HG02642 (cell line): Measurements from ENCODE around the gene SRC.

Source experiments
- ATAC-seq: cut with Tn5 transposase; IDR thresholded peaks from one replicate; pipeline ENCODE4 v1.9.1; 2021; ENCODE audit warnings: mild to moderate bottlenecking; ENCODE audit not compliant: unreplicated experiment, poor library complexity

Gene SRC

DNA sequence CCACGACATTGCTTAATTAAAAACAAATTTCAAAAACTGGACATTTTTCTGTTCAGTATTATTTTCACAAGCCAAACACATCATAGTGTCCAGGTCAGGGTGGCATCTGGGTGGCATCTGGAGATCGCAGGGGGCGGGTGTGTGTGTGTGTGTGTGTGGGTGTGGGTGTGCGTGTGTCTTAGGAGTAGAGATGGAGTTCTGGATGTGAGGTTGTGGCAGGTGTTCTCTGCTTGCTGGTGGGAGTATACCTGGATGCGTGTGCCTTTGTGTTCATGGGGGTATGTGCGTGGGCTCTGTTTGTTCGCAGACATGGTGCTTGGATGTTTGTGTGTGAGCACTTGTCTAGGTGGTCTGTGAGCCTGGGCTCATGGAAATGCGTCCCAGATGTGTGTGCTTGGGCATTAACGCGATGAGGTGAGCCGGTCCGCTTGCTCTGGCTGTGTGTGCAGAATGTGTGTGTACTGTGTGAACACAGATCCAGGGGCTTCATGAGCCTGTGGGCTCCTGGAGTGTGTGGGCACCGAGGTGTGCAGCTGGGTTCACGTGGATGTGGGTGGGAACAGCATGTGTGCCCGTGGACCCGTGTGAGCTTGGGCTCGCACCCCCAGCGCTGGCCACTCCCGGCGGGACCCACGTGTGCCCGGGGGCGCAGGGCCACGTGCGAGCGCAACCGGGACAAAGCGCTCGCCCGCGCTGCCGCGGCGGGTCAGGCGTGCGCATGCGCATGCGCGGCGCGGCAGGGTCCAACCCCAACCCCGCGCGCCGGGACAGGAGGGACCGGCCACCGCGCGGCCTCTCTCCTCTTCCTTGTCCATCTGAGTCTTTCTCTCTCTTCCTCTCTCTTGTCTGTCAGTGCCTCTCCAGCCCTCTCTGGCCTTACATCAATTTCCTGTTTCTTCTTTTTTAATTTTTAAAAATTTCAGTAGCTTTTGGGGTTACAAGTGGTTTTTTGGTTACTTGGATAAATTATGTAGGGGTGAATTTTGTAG is 60.4 kb downstream of the SRC start:
- no peak for ATAC-seq

DNA sequence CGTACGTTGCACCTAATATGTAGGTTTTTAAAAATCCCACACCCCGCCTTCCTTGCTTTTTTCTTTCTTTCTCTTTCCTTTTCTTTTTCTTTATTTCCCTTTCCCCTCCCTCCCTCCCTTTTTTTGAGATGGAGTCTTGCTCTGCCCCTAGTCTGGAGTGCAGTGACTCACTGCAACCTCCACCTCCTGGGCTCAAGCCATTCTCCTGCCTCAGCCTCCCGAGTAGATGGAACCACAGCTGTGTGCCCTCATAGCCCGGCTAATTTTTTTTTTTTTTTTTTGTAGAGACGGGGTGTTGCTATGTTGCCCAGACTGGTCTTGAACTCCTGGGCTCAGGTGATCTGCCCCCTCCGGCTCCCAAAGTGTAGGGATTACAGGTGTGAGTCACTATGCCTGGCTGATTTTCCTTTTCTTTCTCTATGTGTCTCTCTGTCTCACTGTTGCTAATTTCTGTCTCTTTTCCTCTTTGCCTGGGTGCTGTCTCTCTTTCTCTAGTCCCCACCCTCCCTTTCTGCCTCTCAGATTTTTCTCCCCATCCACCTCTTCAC is 61.2 kb downstream of the SRC start:
- ATAC-seq, result no peak

DNA sequence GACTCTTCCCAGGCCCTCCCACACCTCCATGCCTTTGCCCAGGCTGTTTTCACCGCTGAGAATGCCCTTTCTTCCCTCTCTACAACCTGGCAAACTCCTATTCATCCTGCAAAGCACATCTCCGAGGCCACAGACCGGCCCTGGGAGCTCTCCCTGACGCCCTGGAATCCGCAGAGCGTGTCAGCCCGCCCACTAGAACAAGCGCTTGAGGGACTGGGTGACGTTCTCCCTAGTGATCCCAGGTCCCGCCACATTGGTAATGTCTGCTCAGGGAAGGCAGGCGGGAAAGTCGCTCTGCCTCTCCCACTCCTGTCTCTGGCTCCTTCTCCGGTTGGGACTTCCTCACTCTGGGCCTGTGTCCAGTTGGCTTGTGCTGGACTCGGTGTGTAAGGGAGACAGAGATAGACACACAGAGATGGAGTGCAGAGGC is 61.6 kb downstream of the SRC start:
- ATAC-seq, result no peak

DNA sequence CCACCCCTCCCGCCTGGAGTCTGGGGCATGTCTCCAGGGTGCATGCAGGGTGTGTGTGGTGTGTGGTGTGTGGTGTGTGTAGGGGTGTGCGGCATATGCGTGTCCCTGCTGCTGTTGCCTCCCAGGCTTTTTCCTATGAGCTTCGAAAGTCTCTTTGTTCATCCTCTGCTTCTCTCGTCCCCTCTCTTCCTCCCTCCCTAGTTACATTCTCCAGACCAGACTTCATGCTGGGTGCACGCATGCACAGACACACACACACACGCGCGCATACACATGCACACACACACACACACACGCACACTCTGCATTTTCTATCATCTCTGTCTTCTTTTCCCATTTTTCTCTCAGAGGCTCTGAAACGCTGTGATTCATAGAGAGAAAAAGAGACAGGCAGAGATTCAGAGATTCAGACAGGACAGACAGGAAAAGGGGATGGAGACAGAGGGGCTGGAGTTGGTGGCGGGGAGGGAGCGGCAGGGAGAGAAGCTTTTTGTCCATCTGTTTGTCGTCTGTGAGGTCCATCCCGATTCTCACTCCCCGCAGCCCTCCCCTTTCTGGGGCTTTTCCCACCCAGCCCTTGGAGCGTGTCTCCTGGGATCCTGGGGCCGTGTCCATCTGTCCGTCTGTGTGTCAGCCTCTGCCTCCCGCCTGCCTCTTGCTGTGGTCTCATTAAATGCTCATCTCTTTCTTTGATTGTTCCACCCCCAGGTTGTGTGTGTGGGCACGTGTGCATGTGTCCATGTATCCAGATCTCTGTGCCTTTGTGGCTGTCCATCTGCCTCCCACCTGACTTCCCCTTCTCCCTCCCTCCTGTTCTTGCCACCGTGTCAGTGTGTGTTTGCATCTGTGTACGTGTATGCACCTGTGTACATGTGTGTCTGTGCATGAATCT is 62.6 kb downstream of the SRC start:
- no peak for ATAC-seq

DNA sequence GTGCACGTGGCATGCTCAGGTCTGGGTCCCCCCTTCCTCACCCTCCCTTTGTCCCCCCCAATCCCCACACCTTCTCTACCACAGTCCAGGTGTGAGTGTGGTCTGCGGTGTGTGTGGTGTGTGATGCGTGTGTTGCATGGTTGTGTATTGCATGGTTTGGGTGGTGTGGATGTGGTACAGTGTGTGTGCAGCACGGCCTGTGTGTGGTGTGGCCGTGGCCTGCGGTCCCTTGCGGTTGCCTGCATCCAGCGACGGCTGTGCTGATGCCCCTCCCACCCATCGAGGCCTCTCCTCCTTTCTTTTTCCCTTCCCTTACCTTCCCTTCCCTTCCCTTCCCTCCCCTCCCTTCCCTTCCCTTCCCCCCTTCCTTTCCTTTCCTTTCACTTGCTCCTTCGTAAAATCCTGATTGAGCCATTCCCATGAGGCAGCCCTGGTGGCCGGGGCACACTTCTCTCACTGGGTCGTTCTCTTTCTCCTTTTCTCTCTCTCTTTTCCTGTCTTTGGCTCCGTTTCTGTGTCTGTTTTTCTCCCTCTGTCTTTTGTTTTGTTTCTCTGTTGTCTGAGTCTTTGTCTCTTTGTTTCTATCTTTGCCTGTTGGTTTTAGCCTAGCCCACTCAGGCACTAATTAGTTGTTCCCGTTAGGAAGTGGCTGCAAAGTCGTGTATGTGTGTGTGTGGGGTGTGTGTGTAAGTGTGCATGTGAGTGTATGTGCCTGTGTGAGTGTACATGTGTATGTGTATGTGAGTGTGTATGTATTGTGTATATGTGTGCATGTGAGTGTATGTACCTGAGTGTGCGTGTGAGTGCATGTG is 65.7 kb downstream of the SRC start:
- no peak for ATAC-seq

DNA sequence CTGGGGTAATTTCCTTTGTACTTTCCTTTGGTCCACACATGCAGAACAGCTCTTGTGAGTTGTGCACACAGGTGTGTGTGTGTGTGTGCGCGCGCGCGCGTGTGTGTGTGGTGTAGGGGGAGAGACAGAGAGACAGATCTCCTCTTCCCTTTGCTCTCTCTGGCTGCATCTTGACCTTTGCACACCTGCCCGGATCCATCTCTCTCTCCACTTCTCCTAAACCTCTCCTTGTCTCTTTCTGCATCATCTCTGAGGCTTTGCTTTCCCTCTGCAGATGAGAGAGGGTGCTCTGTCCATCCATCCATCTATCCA is 67.0 kb downstream of the SRC start:
- no peak for ATAC-seq

DNA sequence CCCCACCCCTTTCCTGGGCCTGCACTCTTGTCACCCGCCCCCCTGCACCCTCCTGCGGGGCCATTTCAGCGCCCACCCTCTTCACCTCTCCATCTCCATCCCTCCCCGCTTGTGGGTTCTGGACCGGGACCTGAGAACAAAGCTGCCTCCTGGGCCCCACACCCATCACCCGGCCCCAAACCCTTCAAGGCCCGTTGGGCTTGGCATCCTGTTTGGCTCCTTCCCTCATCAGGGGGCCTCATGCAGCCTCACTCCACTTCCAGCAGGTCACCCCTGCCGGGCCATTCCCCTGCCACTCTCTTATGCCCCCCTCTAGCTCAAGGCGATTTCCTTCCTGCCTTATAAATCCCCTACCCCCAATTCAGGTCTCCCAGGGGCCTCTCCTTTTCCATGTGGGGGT is 67.4 kb downstream of the SRC start:
- no peak for ATAC-seq

DNA sequence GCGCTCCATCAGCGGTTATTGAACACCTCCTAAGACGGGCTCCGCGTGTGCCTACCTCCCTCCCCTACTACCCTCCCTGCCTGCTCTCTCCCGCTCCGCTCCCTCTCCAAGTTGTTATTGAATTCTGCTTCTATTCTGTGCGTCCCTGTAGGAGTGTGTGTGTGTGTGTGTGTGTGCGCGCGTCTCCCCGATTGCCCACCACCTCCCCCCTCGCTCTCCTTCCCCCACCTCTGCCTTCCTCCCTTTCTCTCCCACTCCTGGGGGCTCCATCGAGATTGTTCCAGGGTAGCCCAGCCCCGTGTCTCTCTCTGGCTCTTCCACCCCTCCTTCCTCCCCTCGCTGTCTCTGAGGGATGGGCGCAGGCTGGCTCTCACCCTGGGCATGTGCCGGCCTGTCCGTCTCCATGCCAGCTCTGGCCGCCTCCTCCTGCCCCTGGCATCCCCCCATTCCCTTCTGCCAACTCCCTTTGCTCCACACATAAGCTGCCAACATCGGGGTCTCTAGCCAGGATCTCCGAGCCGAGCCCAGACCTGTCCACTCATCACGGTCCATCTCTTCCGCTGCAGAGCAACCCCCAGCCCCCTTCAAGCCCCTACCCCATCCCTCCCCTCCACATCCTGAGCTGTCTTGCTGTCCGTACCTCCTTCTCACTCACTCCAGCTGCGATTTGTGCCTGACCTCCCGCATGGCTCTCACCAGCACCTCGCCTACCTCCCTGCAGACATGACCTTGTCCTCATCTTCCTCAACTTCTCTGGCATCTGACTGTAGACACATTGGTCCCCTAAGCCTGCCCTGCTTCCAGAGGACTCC is 68.5 kb downstream of the SRC start:
- ATAC-seq, result no peak

DNA sequence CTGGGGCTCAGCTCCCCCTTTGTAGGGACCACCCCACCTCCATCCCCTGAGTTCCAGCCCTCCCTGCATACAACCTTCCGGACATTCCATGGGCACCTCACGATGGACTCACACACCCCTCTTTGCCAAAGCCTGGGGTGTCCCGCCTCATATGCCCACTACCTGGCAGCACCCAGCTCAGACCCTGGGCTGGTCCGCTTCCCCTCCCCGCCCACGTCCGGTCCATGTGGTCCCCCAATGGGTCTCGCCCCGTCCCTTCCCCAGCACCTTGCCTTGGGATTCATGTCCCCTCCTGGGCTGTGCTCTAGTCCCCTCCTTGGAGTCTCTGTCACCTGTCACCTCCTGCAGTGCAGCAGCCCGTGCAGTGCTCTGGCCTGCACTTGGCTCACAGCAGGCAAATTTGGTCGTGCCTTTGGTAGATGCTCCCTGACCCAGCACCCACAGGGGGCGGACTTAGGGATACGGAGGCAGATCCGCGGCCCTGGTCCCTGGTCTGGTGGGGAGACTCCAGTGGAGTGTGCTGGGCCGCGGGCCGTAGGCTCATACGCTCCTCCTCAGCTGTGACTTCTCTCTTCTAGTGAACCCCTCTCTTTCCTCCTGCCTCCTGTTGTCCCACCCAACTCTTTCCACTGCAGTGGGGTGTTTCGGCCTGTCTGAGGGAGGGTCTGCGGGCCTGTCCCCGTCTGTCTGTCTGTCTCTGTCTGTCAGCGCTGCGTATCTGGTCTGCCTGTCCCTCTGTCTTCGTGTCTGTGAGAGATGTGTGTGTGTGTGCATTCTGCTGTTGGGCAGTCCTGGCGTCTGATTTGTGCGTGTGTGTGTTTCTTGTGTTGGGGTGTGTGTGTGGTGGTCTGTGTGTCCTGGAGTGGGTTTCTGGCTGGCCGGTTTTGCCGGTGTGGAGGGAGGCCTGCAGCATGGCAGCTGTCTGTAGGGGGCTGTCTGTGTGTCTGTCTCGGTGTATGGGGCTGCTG is 69.5 kb downstream of the SRC start:
- ATAC-seq, result no peak

DNA sequence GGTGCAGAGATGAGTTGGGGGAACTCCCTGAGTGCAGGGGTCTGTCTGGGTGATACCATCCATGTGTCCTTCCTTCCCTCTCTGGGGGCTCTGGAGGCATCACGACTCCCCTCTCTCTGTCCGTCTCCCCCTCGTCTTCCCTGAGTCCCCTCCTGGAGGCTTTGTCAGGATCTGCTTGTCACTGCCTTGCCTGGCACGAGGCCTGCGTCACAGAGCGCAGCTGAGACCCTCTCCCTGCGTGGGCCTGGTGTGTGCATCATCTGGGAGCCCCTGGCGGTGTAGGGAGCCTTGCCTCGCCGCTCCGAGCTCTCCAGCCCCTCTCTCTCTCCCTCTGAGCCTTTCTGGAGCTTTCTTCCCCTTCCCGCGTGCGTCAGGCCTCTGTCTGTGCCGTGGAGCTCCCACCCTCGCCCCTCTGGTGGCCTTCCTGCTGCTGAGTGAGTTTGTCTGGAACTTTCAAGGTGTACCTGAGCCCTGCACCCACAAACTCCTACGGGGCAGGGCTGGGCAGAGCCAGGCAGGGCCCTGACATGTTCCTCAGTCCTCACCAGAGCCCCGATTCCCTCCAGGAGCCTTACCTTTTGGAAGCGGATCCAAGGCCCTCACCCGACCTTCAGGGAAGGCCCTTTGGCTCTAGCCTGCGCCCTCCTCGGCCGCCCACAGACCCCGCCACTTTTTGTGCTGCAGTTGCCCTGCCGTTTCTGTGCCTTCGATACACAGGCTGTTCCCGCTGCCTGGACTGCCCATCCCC is 70.3 kb downstream of the SRC start:
- ATAC-seq, result no peak

DNA sequence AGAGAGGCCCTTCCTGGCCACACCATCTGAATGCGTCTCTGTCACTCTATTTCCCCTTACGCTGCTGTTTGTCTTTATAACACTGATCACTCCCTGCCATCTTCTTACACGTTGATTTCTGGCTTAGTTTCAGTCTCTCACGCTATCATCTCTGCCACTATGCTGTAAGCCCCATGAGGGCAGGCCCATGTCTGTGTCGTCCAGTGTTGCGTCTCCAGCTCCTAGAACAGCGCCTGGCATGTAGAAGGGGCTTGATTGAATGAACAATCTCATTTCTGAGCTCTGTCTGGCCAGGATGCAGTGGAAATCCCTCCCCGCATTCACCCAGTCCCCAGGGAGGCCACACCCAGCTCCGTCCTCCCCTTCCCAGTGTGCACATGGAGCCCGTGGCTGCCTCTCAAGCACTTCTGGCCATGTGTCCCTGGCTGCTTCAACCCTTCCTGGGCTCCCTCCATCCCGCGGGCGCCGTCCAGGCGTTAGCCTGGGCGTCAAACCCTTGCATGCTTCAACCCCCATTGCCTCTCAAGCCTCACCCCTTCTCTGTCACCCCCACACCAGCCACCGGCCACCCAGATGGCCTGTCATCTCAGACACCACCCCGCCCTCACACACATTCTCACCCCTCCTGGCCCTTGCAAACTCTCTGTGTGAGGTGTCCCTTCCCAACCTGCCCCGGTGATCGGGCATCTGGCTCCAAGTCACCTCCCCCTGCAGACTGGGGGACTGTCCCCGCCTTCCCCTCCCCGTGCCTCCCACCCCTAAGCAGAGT is 71.1 kb downstream of the SRC start:
- no peak for ATAC-seq

DNA sequence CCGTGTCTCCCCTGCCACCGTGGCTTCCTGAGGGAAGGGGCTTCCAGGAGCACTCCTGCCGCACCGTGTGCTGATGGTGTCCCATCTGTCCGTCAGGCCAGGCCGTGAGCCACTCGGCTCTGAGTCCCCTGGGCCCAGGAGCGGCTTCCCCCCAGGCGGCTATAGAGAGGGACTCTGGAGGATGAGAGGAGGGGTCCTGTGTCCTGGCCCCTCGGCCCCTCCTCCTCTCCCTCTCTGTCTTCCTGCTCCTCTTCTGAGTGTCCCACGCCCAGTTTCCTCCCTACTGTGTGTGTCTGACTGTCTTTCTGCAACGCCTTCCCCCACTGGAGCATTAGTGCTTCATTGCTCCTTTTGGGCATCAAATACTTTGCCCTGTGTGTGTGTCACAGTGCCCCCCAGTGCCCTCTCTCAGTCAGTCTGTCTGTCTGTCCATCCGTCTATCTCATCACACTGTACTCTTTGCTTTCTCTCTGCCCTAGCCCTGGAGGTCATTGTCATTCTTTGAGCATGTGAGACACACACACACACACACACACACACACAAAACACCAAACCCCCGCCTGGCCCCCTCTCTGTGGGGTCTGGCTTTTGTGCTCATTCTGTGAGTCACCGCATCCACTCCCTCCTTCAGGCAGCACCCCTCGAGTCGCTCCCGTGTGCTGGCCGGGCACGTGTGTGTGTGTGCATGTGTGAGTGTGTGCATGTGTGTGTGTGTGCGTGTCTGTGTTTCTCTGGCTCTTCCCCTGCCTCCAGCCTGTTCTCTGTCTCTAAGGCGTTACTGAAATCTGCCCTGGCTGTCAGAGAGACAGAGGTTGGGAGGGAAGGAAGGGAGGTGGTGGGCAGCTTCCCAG is 71.9 kb downstream of the SRC start:
- ATAC-seq, result no peak

DNA sequence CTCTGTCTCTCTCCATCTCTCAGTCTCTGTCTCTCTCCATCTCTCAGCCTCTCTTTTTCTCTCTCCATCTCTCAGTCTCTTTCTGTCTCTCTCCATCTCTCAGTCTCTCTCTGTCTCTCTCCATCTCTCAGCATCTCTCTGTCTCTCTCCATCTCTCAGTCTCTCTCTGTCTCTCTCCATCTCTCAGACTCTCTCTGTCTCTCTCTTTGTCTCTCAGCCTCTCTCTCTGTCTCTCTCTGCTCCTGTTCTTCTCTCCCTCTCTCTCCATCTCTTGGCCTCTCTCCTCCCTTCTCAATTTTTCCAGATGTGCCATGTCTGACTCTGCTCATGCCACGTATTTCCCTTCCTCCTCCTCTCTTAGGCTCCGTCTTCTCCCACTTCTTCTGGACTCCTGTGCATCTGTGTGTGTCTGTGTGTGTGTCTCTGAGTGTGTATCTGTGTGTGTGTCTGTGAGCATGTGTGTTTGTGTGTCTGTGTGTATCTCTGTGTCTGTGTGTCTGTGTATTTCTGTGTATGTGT is 72.7 kb downstream of the SRC start:
- no peak for ATAC-seq

DNA sequence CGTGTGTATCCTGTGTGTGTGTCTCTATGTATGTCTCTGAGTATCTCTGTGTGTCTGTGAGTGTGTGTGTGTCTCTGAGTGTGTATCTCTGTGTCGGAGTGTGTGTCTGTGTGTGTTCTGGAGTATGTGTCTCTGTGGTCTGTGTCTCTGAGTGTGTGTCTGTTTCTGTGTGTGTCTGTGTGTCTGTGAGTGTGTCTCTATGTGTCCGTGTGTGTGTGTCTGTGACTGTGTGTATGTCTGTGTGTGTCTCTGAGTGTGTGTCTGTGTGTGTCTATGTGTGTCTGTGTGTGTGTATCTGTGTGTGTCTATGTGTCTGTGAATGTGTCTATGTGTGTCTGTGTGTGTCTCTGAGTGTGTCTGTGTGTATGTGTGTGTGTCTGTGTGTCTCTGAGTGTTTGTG is 73.4 kb downstream of the SRC start:
- no peak for ATAC-seq

DNA sequence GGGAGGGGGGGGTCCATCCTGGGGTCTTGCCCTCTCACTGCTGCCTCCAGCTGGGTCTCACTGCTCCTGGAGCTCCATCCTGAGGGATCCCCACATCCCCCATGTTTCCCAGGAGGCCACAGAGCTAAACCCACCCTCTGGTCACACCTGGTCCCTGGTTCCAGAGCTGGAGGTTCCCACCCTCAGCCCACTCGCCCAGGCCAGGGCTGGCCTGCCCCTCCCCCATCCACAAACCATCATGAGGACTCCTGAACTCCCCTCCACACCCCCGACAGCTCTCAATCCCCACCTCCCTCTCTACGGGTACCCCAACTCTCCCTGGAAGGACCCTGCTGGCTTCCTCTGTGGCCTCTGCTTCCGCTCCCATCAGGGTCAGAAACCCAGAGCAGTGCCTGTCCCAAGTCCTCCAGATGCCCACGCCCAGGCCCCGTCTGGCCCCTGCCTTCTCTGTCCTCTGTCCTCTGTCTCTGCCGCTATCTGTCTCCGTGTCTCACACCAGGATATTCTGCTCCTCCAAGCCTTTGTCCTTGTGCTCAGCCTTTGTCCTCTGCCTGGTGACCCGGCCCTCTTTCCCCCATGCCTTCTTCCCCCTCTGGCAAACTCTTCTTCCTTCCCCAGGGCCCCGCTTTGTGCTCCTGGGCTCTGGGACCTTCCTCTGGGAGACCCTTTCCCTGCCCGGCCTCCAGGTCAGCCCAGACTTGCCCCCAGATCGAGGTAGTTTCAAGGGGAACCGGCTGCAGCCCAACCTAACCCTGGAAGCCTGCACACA is 74.0 kb downstream of the SRC start:
- no peak for ATAC-seq
